Trophoblast cell (in vitro differentiated cells and primary cell): Measurements from ENCODE around the gene SCMH1.

ENCODE experiments used
- DNase-seq, 2 donors: peaks; one replicate each; pipeline ENCODE4 v3.0.0-alpha.2; 2016
- H2AFZ ChIP-seq: 2 replicates; pipeline ENCODE4 v1.6.1; 2013; ENCODE audit warnings: low read length, moderate library complexity, mild to moderate bottlenecking; ENCODE audit not compliant: insufficient read depth, poor library complexity
- H2AK5ac ChIP-seq: 2 replicates; pipeline ENCODE4 v1.6.1; 2013; ENCODE audit warnings: mild to moderate bottlenecking, low read length
- H2BK120ac ChIP-seq: 2 replicates; pipeline ENCODE4 v1.6.1; 2013; ENCODE audit warnings: low read length, mild to moderate bottlenecking, moderate library complexity; ENCODE audit not compliant: insufficient read depth, poor library complexity
- H2BK12ac ChIP-seq: 2 replicates; pipeline ENCODE4 v1.6.1; 2013; ENCODE audit warnings: mild to moderate bottlenecking, low read length, moderate library complexity
- H2BK5ac ChIP-seq: 2 replicates; pipeline ENCODE4 v1.6.1; 2013; ENCODE audit warnings: low read length, low read depth, moderate library complexity, mild to moderate bottlenecking; ENCODE audit not compliant: poor library complexity
- H3K14ac ChIP-seq: 2 replicates; pipeline ENCODE4 v1.6.1; 2013; ENCODE audit warnings: mild to moderate bottlenecking, low read length
- H3K18ac ChIP-seq: 2 replicates; pipeline ENCODE4 v1.6.1; 2013; ENCODE audit warnings: mild to moderate bottlenecking, low read length
- H3K23ac ChIP-seq: 2 replicates; pipeline ENCODE4 v1.6.1; 2013; ENCODE audit warnings: low read length
- H3K27ac ChIP-seq: 2 replicates; pipeline ENCODE4 v1.5.1; 2013; ENCODE audit warnings: low read depth, mild to moderate bottlenecking, inconsistent platforms, low read length, moderate library complexity
- H3K27me3 ChIP-seq: 2 replicates; pipeline ENCODE4 v1.6.1; 2013; ENCODE audit warnings: inconsistent platforms, mild to moderate bottlenecking, low read length, moderate library complexity; ENCODE audit not compliant: insufficient read depth
- H3K36me3 ChIP-seq, 2 experiments: 1 replicate in 1 of 2; 2 replicates in 1 of 2; pipeline ENCODE4 v1.6.1; 2013; ENCODE audit warnings: low read length in 2 of 2, mild to moderate bottlenecking in 2 of 2, moderate library complexity in 1 of 2; ENCODE audit not compliant: insufficient read depth in 2 of 2, control insufficient read depth in 1 of 2
- H3K4ac ChIP-seq: 2 replicates; pipeline ENCODE4 v1.6.1; 2013; ENCODE audit warnings: low read depth, mild to moderate bottlenecking, low read length, moderate library complexity
- H3K4me1 ChIP-seq, 2 experiments: 1 replicate in 1 of 2; 2 replicates in 1 of 2; pipeline ENCODE4 v1.6.1; 2013; ENCODE audit warnings: low read length in 2 of 2, mild to moderate bottlenecking in 2 of 2, moderate library complexity in 1 of 2; ENCODE audit not compliant: insufficient read depth in 2 of 2, control insufficient read depth in 1 of 2
- H3K4me2 ChIP-seq: 2 replicates; pipeline ENCODE4 v1.6.1; 2013; ENCODE audit warnings: inconsistent platforms, mild to moderate bottlenecking, low read length, moderate library complexity
- H3K4me3 ChIP-seq: 2 replicates; pipeline ENCODE4 v1.5.1; 2013; ENCODE audit warnings: mild to moderate bottlenecking, low read depth, low read length, inconsistent platforms
- H3K79me1 ChIP-seq: one replicate; pipeline ENCODE4 v1.6.1; 2013; ENCODE audit warnings: low read length
- H3K79me2 ChIP-seq: 2 replicates; pipeline ENCODE4 v1.6.1; 2013; ENCODE audit warnings: low read length, mild to moderate bottlenecking; ENCODE audit not compliant: control insufficient read depth, insufficient read depth, poor library complexity
- H3K9ac ChIP-seq: 2 replicates; pipeline ENCODE4 v1.6.1; 2013; ENCODE audit warnings: mild to moderate bottlenecking, low read length
- H3K9me3 ChIP-seq: 2 replicates; pipeline ENCODE4 v1.6.1; 2013; ENCODE audit warnings: low read depth, mild to moderate bottlenecking, control low read depth, inconsistent platforms, low read length; ENCODE audit not compliant: insufficient read depth
- H4K12ac ChIP-seq: 2 replicates; pipeline ENCODE4 v1.6.1; 2013; ENCODE audit warnings: low read depth, mild to moderate bottlenecking, low read length, moderate library complexity
- H4K8ac ChIP-seq: 2 replicates; pipeline ENCODE4 v1.6.1; 2013; ENCODE audit warnings: low read depth, mild to moderate bottlenecking, low read length, moderate library complexity
- H4K91ac ChIP-seq: one replicate; pipeline ENCODE4 v1.6.1; 2013; ENCODE audit warnings: low read depth, mild to moderate bottlenecking, low read length, moderate library complexity
- WGBS: extraction: QIAGEN DNeasy Blood & Tissue Kit; methylation state at CpG from one replicate; pipeline ENCODE4 v1.1.7; 2013; ENCODE audit warnings: missing lambda C conversion rate; ENCODE audit not compliant: insufficient read length, insufficient coverage; ENCODE audit errors: extremely low coverage; 5-methylcytosine and 5-hydroxymethylcytosine counted together

SCMH1 gene

GRCh38 chr1:41101076-41101475, 141.0 kb downstream of the SCMH1 start:
- Histone ChIP-seq H3K4me2 (no peak overlapping the region), H3K4me3 (no peak overlapping the region), H4K91ac (no peak overlapping the region), H2AK5ac (no peak overlapping the region), H3K9me3 (no peaks in the 10 kb centered on the region), H3K36me3 (peaks cover 0 to under 1% of the 10 kb centered on the region in 2 experiments), H3K9ac (no peak overlapping the region), H3K79me2 (no peaks in the 10 kb centered on the region), H4K8ac (no peak overlapping the region), H2BK120ac (no peak overlapping the region), H2BK5ac (no peak overlapping the region), H3K4me1 (no peaks in the 10 kb centered on the region), H3K27me3 (no peaks in the 10 kb centered on the region), H2BK12ac (no peak overlapping the region), H2AFZ (no peak overlapping the region), H3K4ac (no peak overlapping the region), H3K18ac (no peak overlapping the region), H3K27ac (no peak overlapping the region), H3K79me1 (no peaks in the 10 kb centered on the region), H3K23ac (no peak overlapping the region), H3K14ac (no peak overlapping the region), H4K12ac (no peak overlapping the region)
- no peak for DNase-seq
- no CpG with 5 or more reads among the region's 1 CpG for WGBS

DNA sequence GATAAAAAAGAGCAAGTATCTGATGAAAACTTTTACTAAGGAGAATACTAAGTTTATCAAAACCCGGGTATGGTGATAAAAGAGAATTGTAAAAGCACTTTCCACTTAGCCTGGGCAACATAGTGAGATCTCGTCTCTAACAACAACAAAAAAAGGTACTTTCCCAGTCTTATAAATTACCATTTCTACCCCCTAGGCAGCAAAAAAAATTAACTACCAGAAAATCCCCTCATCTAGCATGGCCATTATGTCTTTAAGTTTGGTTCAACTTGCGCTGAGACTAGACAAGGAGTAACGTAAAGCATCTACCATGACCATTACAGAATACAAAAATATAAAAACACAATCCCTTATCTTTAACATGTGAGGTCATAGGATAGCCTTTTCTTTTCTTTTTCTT, 141.9 kb downstream of the SCMH1 start:
- H3K9ac ChIP-seq: no peak overlapping the region
- no peaks in the 10 kb centered on the region for H3K4me1 ChIP-seq
- H4K91ac ChIP-seq: no peak overlapping the region
- no peak overlapping the region for H3K23ac ChIP-seq
- no peak overlapping the region for H2BK5ac ChIP-seq
- H3K18ac ChIP-seq: no peak overlapping the region
- no peaks in the 10 kb centered on the region for H3K36me3 ChIP-seq
- H3K9me3 ChIP-seq: no peaks in the 10 kb centered on the region
- no peak overlapping the region for H2BK120ac ChIP-seq
- no CpG with 5 or more reads among the region's 4 CpGs for WGBS
- H4K12ac ChIP-seq: no peak overlapping the region
- no peaks in the 10 kb centered on the region for H3K27me3 ChIP-seq
- no peak for DNase-seq
- no peak overlapping the region for H2AK5ac ChIP-seq
- no peak overlapping the region for H3K4me3 ChIP-seq
- no peak overlapping the region for H4K8ac ChIP-seq
- no peak overlapping the region for H2BK12ac ChIP-seq
- H3K79me2 ChIP-seq: no peaks in the 10 kb centered on the region
- H3K4me2 ChIP-seq: no peak overlapping the region
- no peak overlapping the region for H2AFZ ChIP-seq
- H3K27ac ChIP-seq: no peak overlapping the region
- H3K79me1 ChIP-seq: no peaks in the 10 kb centered on the region
- H3K4ac ChIP-seq: no peak overlapping the region
- H3K14ac ChIP-seq: no peak overlapping the region

- no peak overlapping the region for H2BK5ac ChIP-seq
- no peak overlapping the region for H3K9ac ChIP-seq
- H3K4me2 ChIP-seq: no peak overlapping the region
- H3K27ac ChIP-seq: no peak overlapping the region
- no peaks in the 10 kb centered on the region for H3K27me3 ChIP-seq
- no peak overlapping the region for H3K4me3 ChIP-seq
- no peak overlapping the region for H4K12ac ChIP-seq
- no peaks in the 10 kb centered on the region for H3K36me3 ChIP-seq
- H3K9me3 ChIP-seq: no peaks in the 10 kb centered on the region
- no peak overlapping the region for H2BK120ac ChIP-seq
- no peak overlapping the region for H3K18ac ChIP-seq
- H4K8ac ChIP-seq: no peak overlapping the region
- H2AK5ac ChIP-seq: no peak overlapping the region
- H3K23ac ChIP-seq: no peak overlapping the region
- no peak overlapping the region for H3K4ac ChIP-seq
- no peak for DNase-seq
- no peaks in the 10 kb centered on the region for H3K79me1 ChIP-seq
- no peak overlapping the region for H2AFZ ChIP-seq
- H2BK12ac ChIP-seq: no peak overlapping the region
- no peaks in the 10 kb centered on the region for H3K79me2 ChIP-seq
- H3K14ac ChIP-seq: no peak overlapping the region
- no peak overlapping the region for H4K91ac ChIP-seq
- H3K4me1 ChIP-seq: no peaks in the 10 kb centered on the region
- 100% methylated on average over 1 of the region's 5 CpGs for WGBS
Measured at GRCh38 chr1:41098730-41099460, 143.2 kb downstream of the SCMH1 start.

DNA sequence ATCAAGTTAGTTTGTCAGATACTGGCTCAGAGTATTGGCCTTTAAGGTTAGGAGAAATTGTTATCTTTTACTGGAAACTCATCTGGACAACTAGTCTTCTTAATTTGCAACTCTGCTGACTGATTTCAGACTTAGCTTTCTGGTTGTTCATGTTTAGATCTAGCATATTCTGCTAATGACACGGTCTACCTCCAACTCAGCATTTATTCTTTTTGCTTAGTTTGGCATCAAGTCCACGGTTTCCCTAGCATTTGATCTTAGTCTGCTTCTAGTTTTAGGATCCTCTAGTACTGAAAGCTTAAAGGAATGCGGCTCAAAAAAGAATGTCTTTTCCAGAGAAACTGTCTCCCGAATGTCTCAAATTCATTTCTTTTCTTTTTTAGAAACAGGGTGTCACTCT, 145.0 kb downstream of the SCMH1 start:
- no peak for DNase-seq
- H3K4ac ChIP-seq: no peak overlapping the region
- no peaks in the 10 kb centered on the region for H3K4me1 ChIP-seq
- H3K14ac ChIP-seq: no peak overlapping the region
- H2BK5ac ChIP-seq: no peak overlapping the region
- no peak overlapping the region for H4K8ac ChIP-seq
- H2BK12ac ChIP-seq: no peak overlapping the region
- no peak overlapping the region for H3K4me2 ChIP-seq
- H3K79me2 ChIP-seq: no peaks in the 10 kb centered on the region
- no peak overlapping the region for H2AFZ ChIP-seq
- no peak overlapping the region for H2BK120ac ChIP-seq
- no peaks in the 10 kb centered on the region for H3K79me1 ChIP-seq
- no peak overlapping the region for H3K18ac ChIP-seq
- no peak overlapping the region for H4K91ac ChIP-seq
- H3K23ac ChIP-seq: no peak overlapping the region
- H3K9me3 ChIP-seq: no peaks in the 10 kb centered on the region
- no peak overlapping the region for H2AK5ac ChIP-seq
- no peak overlapping the region for H3K4me3 ChIP-seq
- H4K12ac ChIP-seq: no peak overlapping the region
- no CpG with 5 or more reads among the region's 4 CpGs for WGBS
- H3K27ac ChIP-seq: no peak overlapping the region
- H3K27me3 ChIP-seq: no peaks in the 10 kb centered on the region
- no peak overlapping the region for H3K9ac ChIP-seq
- no peaks in the 10 kb centered on the region for H3K36me3 ChIP-seq
